WTC11 (cell line): ENCODE data around the gene SKP1.

Source experiments
- AFF4 ChIP-seq: sonication (generic); formaldehyde crosslinking; IDR thresholded peaks from 2 replicates; pipeline ENCODE4 v1.8.1; 2023; ENCODE audit warnings: mild to moderate bottlenecking, missing genetic modification reagents, borderline replicate concordance
- CREM ChIP-seq: sonication (generic); formaldehyde crosslinking; IDR thresholded peaks from 2 replicates; pipeline ENCODE4 v1.8.1; 2022; ENCODE audit warnings: mild to moderate bottlenecking, missing genetic modification reagents, moderate library complexity
- CTCF ChIP-seq: fragments of 200-600 bp; IDR thresholded peaks from 2 replicates; pipeline ENCODE4 v1.8.0; 2022; ENCODE audit warnings: antibody characterized with exemption
- ETV6 ChIP-seq: sonication (generic); formaldehyde crosslinking; IDR thresholded peaks from 2 replicates; pipeline ENCODE4 v1.8.1; 2022; ENCODE audit warnings: mild to moderate bottlenecking, missing genetic modification reagents
- MAX ChIP-seq: sonication (generic); formaldehyde crosslinking; IDR thresholded peaks from 2 replicates; pipeline ENCODE4 v1.8.0; 2022; ENCODE audit warnings: mild to moderate bottlenecking, missing genetic modification reagents
- SMAD4 ChIP-seq: sonication (generic); formaldehyde crosslinking; IDR thresholded peaks from 2 replicates; pipeline ENCODE4 v1.8.0; 2022; ENCODE audit warnings: mild to moderate bottlenecking, missing genetic modification reagents
- TCF7 ChIP-seq: sonication (generic); formaldehyde crosslinking; IDR thresholded peaks from 2 replicates; pipeline ENCODE4 v1.8.0; 2022; ENCODE audit warnings: mild to moderate bottlenecking, low read depth, missing genetic modification reagents, moderate library complexity
- ZNF121 ChIP-seq: sonication (generic); formaldehyde crosslinking; IDR thresholded peaks from 2 replicates; pipeline ENCODE4 v1.8.0; 2023; ENCODE audit warnings: missing genetic modification reagents

GRCh38 chr5:134136771-134137170 is 40.0 kb downstream of the SKP1 start:
- TF ChIP-seq ETV6 (CRISPR knock-in tag) (no peak), CREM (CRISPR knock-in tag) (no peak), CTCF (no peak), MAX (CRISPR knock-in tag) (no peak), AFF4 (CRISPR knock-in tag) (no peak), TCF7 (CRISPR knock-in tag) (no peak), ZNF121 (no peak), SMAD4 (CRISPR knock-in tag) (no peak)
